K562 (cell line): ENCODE measurements around the gene SYNGR3. TPM values are rescaled to one million over a fixed set of nuclear protein-coding genes. Genes with fewer than 3 reads are reported as not detected.

Experiments used
- ATAC-seq: fragments of 200-7000 bp; cut with Tn5 transposase; 3 replicates; pipeline ENCODE4 v1.9.1; 2020; ENCODE audit warnings: moderate library complexity
- BruUV-seq: library from RNA; stranded (reverse); fragments of 400-500 nt; replicated peaks from 2 replicates; lab custom pipeline; 2021; lab: Mats Ljungman, UMichigan
- CTCF ChIA-PET: fragments of 300-600 bp; formaldehyde crosslinking; extraction: SDS; loops from one replicate; lab custom pipeline; 2021; ENCODE audit warnings: low intra/inter-chr PET ratio; lab: Yijun Ruan, JAX
- POLR2A ChIA-PET: fragments of 300-600, 350-650 bp; sonication (Branson Sonifier 250); formaldehyde crosslinking; extraction: SDS; loops from one replicate; lab custom pipeline; 2021; ENCODE audit warnings: antibody characterized with exemption, inconsistent platforms; lab: Yijun Ruan, JAX
- DNase-seq, 4 experiments: peaks; one replicate each; pipeline versions ENCODE4 v3.0.0 to v3.0.0-alpha.2; 2011 to 2018; ENCODE audit warnings: low spot score in 3 of 4, mixed read lengths in 3 of 4; ENCODE audit errors: extremely low read depth in 1 of 4
- FAIRE-seq: peaks from 2 replicates; lab custom pipeline; 2011; peaks lifted over from hg19 to GRCh38; lab: Jason Lieb, UNC
- H2AFZ ChIP-seq: 2 replicates; pipeline ENCODE4 v1.6.0; 2011; ENCODE audit warnings: low read depth, low read length, control low read depth, inconsistent platforms
- H3K27ac ChIP-seq: fragments of 200-600 bp; 3 replicates; pipeline ENCODE4 v1.8.0; 2011; ENCODE audit warnings: low read depth, mild to moderate bottlenecking, control low read depth, inconsistent platforms, low read length, moderate library complexity, mixed read lengths; ENCODE audit errors: extremely low read depth
- H3K27me3 ChIP-seq, 2 experiments: fragments of 300-600 bp in 1 of 2; 2 replicates in 1 of 2; 3 replicates in 1 of 2; pipeline versions ENCODE4 v1.6.0 to v1.8.0; 2011; ENCODE audit warnings: inconsistent platforms in 2 of 2, low read length in 2 of 2, mild to moderate bottlenecking in 1 of 2, mixed read lengths in 1 of 2, moderate library complexity in 1 of 2; ENCODE audit not compliant: control insufficient read depth in 2 of 2, insufficient read depth in 2 of 2
- H3K36me3 ChIP-seq: fragments of 300-600 bp; 3 replicates; pipeline ENCODE4 v1.8.0; 2011; ENCODE audit warnings: mild to moderate bottlenecking, low read length, inconsistent platforms; ENCODE audit not compliant: control insufficient read depth, insufficient read depth
- H3K4me1 ChIP-seq, 2 experiments: fragments of 200-600 bp in 1 of 2; replicated peaks in 1 of 2; 2 replicates in 1 of 2; 3 replicates in 1 of 2; pipeline versions ENCODE4 v1.5.1 to v1.8.0; 2011; ENCODE audit warnings: inconsistent platforms in 2 of 2, low read length in 2 of 2, mild to moderate bottlenecking in 1 of 2, mixed read lengths in 1 of 2, moderate library complexity in 1 of 2; ENCODE audit not compliant: control insufficient read depth in 2 of 2, insufficient read depth in 2 of 2
- H3K4me2 ChIP-seq: 2 replicates; pipeline ENCODE4 v1.6.1; 2011; ENCODE audit warnings: low read length, control low read depth, inconsistent platforms, mixed read lengths; ENCODE audit not compliant: insufficient read depth
- H3K4me3 ChIP-seq: fragments of 200-600 bp; sonication (generic), shearing (Covaris generic); 2 replicates; pipeline ENCODE4 v1.5.1; 2016; ENCODE audit warnings: control low read depth, inconsistent platforms
- H3K79me2 ChIP-seq: fragments of 200-600 bp; 3 replicates; pipeline ENCODE4 v1.8.0; 2011; ENCODE audit warnings: low read length, inconsistent platforms; ENCODE audit not compliant: control insufficient read depth, insufficient read depth
- H3K9ac ChIP-seq, 2 experiments: 2 replicates each; pipeline versions ENCODE4 v1.6.0 to v1.6.1; 2011; ENCODE audit warnings: low read depth in 2 of 2, low read length in 2 of 2, control low read depth in 1 of 2, inconsistent platforms in 1 of 2, mild to moderate bottlenecking in 1 of 2, mixed read lengths in 1 of 2; ENCODE audit not compliant: insufficient read depth in 1 of 2
- H3K9me1 ChIP-seq: one replicate; pipeline ENCODE4 v1.6.0; 2011; ENCODE audit warnings: inconsistent platforms, mild to moderate bottlenecking, low read length, moderate library complexity; ENCODE audit not compliant: control insufficient read depth, insufficient read depth
- H3K9me3 ChIP-seq: replicated peaks from 2 replicates; pipeline ENCODE4 v1.5.1; 2011; ENCODE audit warnings: low read depth, low read length, inconsistent platforms; ENCODE audit not compliant: control insufficient read depth, insufficient read depth
- H4K20me1 ChIP-seq: replicated peaks from 2 replicates; pipeline ENCODE4 v1.6.1; 2011; ENCODE audit warnings: low read length, inconsistent platforms, mixed read lengths; ENCODE audit not compliant: control insufficient read depth, insufficient read depth
- KDM2B ChIP-seq: fragments of 250-450 bp; sonication (Bioruptor Pico); IDR thresholded peaks from 2 replicates; pipeline ENCODE4 v1.8.0; 2021; ENCODE audit warnings: mild to moderate bottlenecking, moderate library complexity
- KLF6 ChIP-seq: fragments of 250-450 bp; sonication (Bioruptor Pico); IDR thresholded peaks from 2 replicates; pipeline ENCODE4 v1.4.0; 2020; ENCODE audit warnings: mild to moderate bottlenecking, moderate library complexity, borderline replicate concordance
- RAD21 ChIP-seq, 2 experiments: fragments of 250-450 bp in 1 of 2; fragments of 450-650 bp in 1 of 2; sonication (Bioruptor Pico) in 1 of 2; formaldehyde crosslinking in 1 of 2; IDR thresholded peaks in 1 of 2; conservative IDR thresholded peaks in 1 of 2; 2 replicates each; pipeline versions ENCODE4 v1.4.0 to v1.8.0; 2020 to 2022; ENCODE audit warnings: mild to moderate bottlenecking in 2 of 2, moderate library complexity in 1 of 2
- RBFOX2 ChIP-seq: fragments of 200-400 bp; formaldehyde crosslinking; IDR thresholded peaks from 2 replicates; pipeline ENCODE4 v1.6.1; 2017; ENCODE audit warnings: low read depth, mild to moderate bottlenecking, low read length, moderate library complexity
- RBM22 ChIP-seq: fragments of 200-400 bp; formaldehyde crosslinking; IDR thresholded peaks from 2 replicates; pipeline ENCODE4 v1.6.1; 2018; ENCODE audit warnings: low read length, low read depth; ENCODE audit not compliant: poor library complexity, severe bottlenecking
- RERE ChIP-seq: sonication (generic); formaldehyde crosslinking; IDR thresholded peaks from 2 replicates; pipeline ENCODE4 v1.8.0; 2023; ENCODE audit warnings: missing genetic modification reagents, mild to moderate bottlenecking, borderline replicate concordance
- WHSC1 ChIP-seq: IDR thresholded peaks from one replicate; pipeline ENCODE4 v1.6.1; 2012; ENCODE audit warnings: low read length, control low read depth, inconsistent platforms
- ZNF589 ChIP-seq: fragments of 200-800 bp; sonication (Bioruptor generic); IDR thresholded peaks from 2 replicates; pipeline ENCODE4 v1.6.1; 2016; ENCODE audit warnings: low read depth, missing genetic modification characterization, missing compliant biosample characterization
- WGBS: fragments of 100-300 bp; shearing (Covaris generic); methylation state at CpG from one replicate; pipeline ENCODE4 v1.1.6; 2016; ENCODE audit warnings: low coverage, mixed read lengths; ENCODE audit not compliant: insufficient coverage; ENCODE audit errors: missing lambda C conversion rate; 5-methylcytosine and 5-hydroxymethylcytosine counted together
- in situ Hi-C: fragments of 300-500 bp; cut with MboI; formaldehyde crosslinking; loops from 4 replicates; pipeline ENCODE4 v1.15.0; 2018; ENCODE audit warnings: inconsistent platforms, mixed read lengths
- intact Hi-C: fragments of 100-400 bp; cut with micrococcal nuclease; formaldehyde crosslinking; loops from 2 replicates; pipeline ENCODE4 v1.14.2; 2022
- polyA plus RNA-seq, 8 experiments: library from polyadenylated mRNA; depleted of rRNA in 4 of 8; stranded (reverse) in 5 of 8; unstranded in 3 of 8; fragments of >200 nt; fragmentation: Nextera tagmentation in 2 of 8; fragmentation: Illumina TruSeq in 1 of 8; extraction: Ambion mirVana in 2 of 8; extraction: Trizol in 1 of 8; gene quantifications; 2 replicates each; pipeline versions ENCODE4 v1.2.1 to v1.2.3, GENCODE V29; 2011 to 2014; ENCODE audit warnings: inconsistent platforms in 1 of 8, missing spikeins in 1 of 8
- total RNA-seq, 7 experiments: library from RNA; depleted of rRNA in 6 of 7; stranded (reverse); fragments of >200 nt in 6 of 7; fragmentation: Illumina TruSeq in 2 of 7; extraction: Trizol in 2 of 7; gene quantifications; 2 replicates each; pipeline versions ENCODE4 v1.2.1 to v1.2.3, GENCODE V29; 2011 to 2021; ENCODE audit warnings: low replicate concordance in 1 of 7

Gene SYNGR3
- total and polyA plus RNA-seq, 9 of the 15 experiments (the other 6 are each of a cell fraction or from before 2014, with no cell fraction given) = 3.7 to 69.2 (median 36.3) TPM

- in situ Hi-C loops (no loop called here), intact Hi-C loops (no loop called here)
- H3K9me1 ChIP-seq = no peaks in the 10 kb centered on the region
- H3K4me2 ChIP-seq = peak overlapping the region; percentile 82
- peak overlapping the region; percentile 67 to 98 for H3K9ac ChIP-seq
- BruUV-seq = no TSS peak
- DNase-seq = no peak
- WGBS = 86% methylated on average over 14 of the region's 14 CpGs
- H2AFZ ChIP-seq = no peak overlapping the region
- ChIA-PET POLR2A (interaction anchor here (0.7 to 10.2 kb wide), 5 partner anchors 9 to 20 kb away, joined by 3 to 103 read pairs (median 3); partner anchors contain the start of genes RNF151, RPS2 and TBL3), CTCF (no interaction called here)
- H3K27ac ChIP-seq = no peak overlapping the region; the same call in 2 of the 3 replicates
- H3K4me3 ChIP-seq = peak overlapping the region; percentile 70; the same call in 1 of the 2 replicates
- H3K36me3 ChIP-seq = peaks cover 23% of the 10 kb centered on the region; the same call in 1 of the 3 replicates
- no peak for FAIRE-seq
- H3K79me2 ChIP-seq = peaks cover 16% of the 10 kb centered on the region
- peaks cover 10 to 73% of the 10 kb centered on the region in 2 experiments for H3K4me1 ChIP-seq
- H4K20me1 ChIP-seq = no peaks in the 10 kb centered on the region
- no peaks in the 10 kb centered on the region for H3K27me3 ChIP-seq
- H3K9me3 ChIP-seq = no peaks in the 10 kb centered on the region
- ATAC-seq = no peak
- peak; percentile 46 for TF ChIP-seq RBFOX2
- TF ChIP-seq KDM2B (CRISPR knock-in tag) = no peak
- no peak for TF ChIP-seq KLF6 (CRISPR knock-in tag)
These were observed 4.2 kb upstream of the SYNGR3 start for GRCh38 chr16:1985466-1986150.

- peak overlapping the region in 1 of 2 experiments; percentile 62; a peak in 2 of 4 replicates for H3K9ac ChIP-seq
- no peak overlapping the region for H3K27ac ChIP-seq
- in situ Hi-C loops (no loop called here), intact Hi-C loops (no loop called here)
- no peaks in the 10 kb centered on the region for H3K9me3 ChIP-seq
- peaks cover 16% of the 10 kb centered on the region for H3K79me2 ChIP-seq
- H3K4me3 ChIP-seq = no peak overlapping the region
- H2AFZ ChIP-seq = no peak overlapping the region
- no TSS peak for BruUV-seq
- no peaks in the 10 kb centered on the region for H3K9me1 ChIP-seq
- CTCF ChIA-PET = no interaction called here
- FAIRE-seq (no peak), ATAC-seq (no peak), DNase-seq (no peak)
- no peaks in the 10 kb centered on the region for H4K20me1 ChIP-seq
- peaks cover 23 to 78% of the 10 kb centered on the region in 2 experiments for H3K4me1 ChIP-seq
- 90% methylated on average over 6 of the region's 10 CpGs for WGBS
- peaks cover 23% of the 10 kb centered on the region; the same call in 1 of the 3 replicates for H3K36me3 ChIP-seq
- POLR2A ChIA-PET = interaction anchor here (0.5 to 10.2 kb wide), 7 partner anchors 16 to 790 kb away, joined by 3 to 103 read pairs (median 3); partner anchors contain the start of genes RNF151, RPS2, TBL3 and TRAF7
- H3K4me2 ChIP-seq = no peak overlapping the region
- H3K27me3 ChIP-seq = no peaks in the 10 kb centered on the region
- TF ChIP-seq RBFOX2 (peak; percentile 40; the same call in 1 of the 2 replicates), RAD21 (CRISPR knock-in tag; conservative IDR thresholded peaks at IDR 0.05 in 1 of 2, IDR thresholded peaks at IDR 0.05 in 1 of 2) (no peak), WHSC1 (no peak), RBM22 (peak; percentile 63), ZNF589 (CRISPR knock-in tag) (no peak), RERE (CRISPR knock-in tag) (no peak)
These were observed 2.6 kb upstream of the SYNGR3 start for GRCh38 chr16:1987198-1987597.
